Measurements from ENCODE around the gene COX20. TPM values are rescaled to one million over a fixed set of nuclear protein-coding genes. Genes with fewer than 3 reads are reported as not detected.

COX20 gene
- total and polyA plus RNA-seq, 2 of the 4 experiments (the other 2 are of a cell fraction), result 13.3 to 27.0 TPM

- Histone ChIP-seq H4K8ac (ENCODE audit: low read depth in 2 of 2, low read length in 2 of 2) (no peak overlapping the region), H3K14ac (replicated peaks; ENCODE audit: low read depth, low read length) (0 out of 2 replicates have a peak overlapping the region, but pooled peaks have one; percentile 43), H2AK9ac (replicated peaks; ENCODE audit: low read depth, low read length, poor library complexity) (no peak overlapping the region), H3K23ac (ENCODE audit: low read depth, low read length) (peak overlapping the region; percentile 68; the same call in 1 of the 2 replicates), H2AFZ (replicated peaks; ENCODE audit: low read length, poor library complexity) (no peak overlapping the region), H3K4me3 (ENCODE audit: insufficient read depth, low read depth, low read length) (peak overlapping the region; percentile 74), H3K9ac (ENCODE audit: low read depth, low read length) (peak overlapping the region; percentile 95; the same call in 1 of the 2 replicates), H3K9me3 (ENCODE audit: control insufficient read depth, insufficient read depth, low read length) (no peaks in the 10 kb centered on the region), H2BK20ac (ENCODE audit: low read depth, low read length) (no peak overlapping the region), H4K5ac (ENCODE audit: low read depth, low read length) (no peak overlapping the region), H3K4me1 (ENCODE audit: control insufficient read depth, insufficient read depth, low read length) (peaks cover 6% of the 10 kb centered on the region), H2BK120ac (ENCODE audit: low read depth, low read length) (no peak overlapping the region), H3K4ac (ENCODE audit: low read depth, low read length) (no peak overlapping the region), H3K56ac (ENCODE audit: extremely low read depth, insufficient read depth, low read length) (no peak overlapping the region), H2AK5ac (ENCODE audit: low read depth, low read length) (no peak overlapping the region), H3K79me1 (ENCODE audit: low read depth in 1 of 2, low read length in 2 of 2) (peaks cover 9 to 28% of the 10 kb centered on the region in 2 experiments; a peak in 3 of 4 replicates), H3K9me1 (ENCODE audit: insufficient read depth, low read length) (no peaks in the 10 kb centered on the region), H3K27ac (ENCODE audit: insufficient read depth, low read length) (no peak overlapping the region), H3K36me3 (ENCODE audit: control insufficient read depth, insufficient read depth, low read length) (peaks cover 46% of the 10 kb centered on the region), H3K4me2 (ENCODE audit: low read depth, low read length) (peak overlapping the region; percentile 100; the same call in 1 of the 2 replicates), H2BK5ac (ENCODE audit: low read depth, low read length, poor library complexity, severe bottlenecking) (no peak overlapping the region), H4K91ac (ENCODE audit: insufficient read depth, low read depth, low read length) (no peak overlapping the region), H2BK15ac (ENCODE audit: low read depth, low read length) (no peak overlapping the region), H3K27me3 (ENCODE audit: control insufficient read depth, insufficient read depth, low read length) (no peaks in the 10 kb centered on the region), H4K20me1 (ENCODE audit: insufficient read depth, low read length) (peaks cover 69% of the 10 kb centered on the region), H3K18ac (ENCODE audit: low read depth, low read length) (no peak overlapping the region)
- no CpG with 5 or more reads among the region's 2 CpGs for WGBS, 2 experiments (ENCODE audit: extremely low coverage in 2 of 2, insufficient read length in 1 of 2)
- in situ Hi-C loops (cut with MboI; ENCODE audit: low sequenced_read_pairs), result no loop called here
- POLR2A ChIA-PET (ENCODE audit: unreplicated experiment), result no interaction called here
- no peak for DNase-seq
- intact Hi-C loops (cut with micrococcal nuclease), result loop anchor here (1.0 kb wide), 1 partner anchor 181 kb away; no protein-coding TSS in a partner anchor
- CTCF ChIA-PET, result interaction anchor here (0.7 to 1.8 kb wide), 5 partner anchors 25 to 182 kb away, joined by 3 to 10 read pairs (median 4); no protein-coding TSS in a partner anchor
- BruUV-seq (replicated peaks), result no TSS peak
- no peak for ATAC-seq (ENCODE audit: low read depth)
- dilution Hi-C loops (cut with HindIII; ENCODE audit: low sequenced_read_pairs, unreplicated experiment), result no loop called here
- TF ChIP-seq RCOR1 (IDR thresholded peaks at IDR 0.05; ENCODE audit: insufficient replicate concordance, low read length) (no peak), SMC3 (IDR thresholded peaks at IDR 0.05; ENCODE audit: low read depth, low read length) (no peak), ELK1 (IDR thresholded peaks at IDR 0.05; ENCODE audit: borderline replicate concordance, low read depth, low read length) (no peak), NFE2L2 (IDR thresholded peaks at IDR 0.05; ENCODE audit: low read depth, low read length) (no peak), BHLHE40 (IDR thresholded peaks at IDR 0.05; ENCODE audit: low read depth, low read length) (no peak), MAZ (IDR thresholded peaks at IDR 0.05; ENCODE audit: borderline replicate concordance, low read depth, low read length) (no peak), CEBPB (IDR thresholded peaks at IDR 0.05; ENCODE audit: low read depth, low read length) (no peak), RFX5 (IDR thresholded peaks at IDR 0.05; ENCODE audit: low read depth, low read length) (no peak), POLR2A (IDR thresholded peaks at IDR 0.05; ENCODE audit: low read depth, low read length) (no peak), MXI1 (IDR thresholded peaks at IDR 0.05; ENCODE audit: borderline replicate concordance, low read depth, low read length) (no peak), FOS (IDR thresholded peaks at IDR 0.05; ENCODE audit: low read depth, low read length) (no peak), CHD1 (IDR thresholded peaks at IDR 0.05; ENCODE audit: low read depth, low read length) (no peak), MAFK (IDR thresholded peaks at IDR 0.05; ENCODE audit: low read depth, low read length) (no peak), USF2 (IDR thresholded peaks at IDR 0.05; ENCODE audit: low read depth, low read length) (no peak), CTCF (conservative IDR thresholded peaks at IDR 0.05; ENCODE audit: low read depth, low read length) (no peak)
These were observed 25.6 kb downstream of the COX20 start for GRCh38 chr1:244860914-244861610.

All from IMR-90 (cell line).